H1 (cell line): ENCODE data around the gene AFAP1L2. TPM values are rescaled to one million over a fixed set of nuclear protein-coding genes. Genes with fewer than 3 reads are reported as not detected.

Experiments used
- CTCF ChIA-PET: fragments of 300-600 bp; sonication (Branson Sonifier 250); formaldehyde crosslinking; loops from one replicate; lab custom pipeline; 2021; ENCODE audit not compliant: partially characterized antibody; lab: Charles Lee
- POLR2A ChIA-PET: fragments of 300-600 bp; sonication (Branson Sonifier 250); formaldehyde crosslinking; loops from one replicate; lab custom pipeline; 2021; ENCODE audit warnings: inconsistent platforms; ENCODE audit not compliant: partially characterized antibody; lab: Charles Lee
- DNase-seq, 2 experiments: peaks; one replicate each; pipeline versions ENCODE4 v3.0.0 to v3.0.0-alpha.2; 2010 to 2022; ENCODE audit warnings: low spot score in 2 of 2, low read depth in 1 of 2, mixed read lengths in 1 of 2
- FAIRE-seq: peaks from 2 replicates; lab custom pipeline; 2011; peaks lifted over from hg19 to GRCh38; lab: Jason Lieb, UNC
- H2AFZ ChIP-seq: 2 replicates; pipeline ENCODE4 v1.8.1; 2012; ENCODE audit warnings: low read length, inconsistent platforms
- H2AK5ac ChIP-seq: 2 replicates; pipeline ENCODE4 v1.6.1; 2013; ENCODE audit warnings: low read depth, low read length
- H2BK120ac ChIP-seq: replicated peaks from 2 replicates; pipeline ENCODE3; 2013; ENCODE audit warnings: low read depth, low read length, inconsistent platforms
- H2BK12ac ChIP-seq: 2 replicates; pipeline ENCODE4 v1.6.1; 2013; ENCODE audit warnings: low read depth, low read length
- H2BK15ac ChIP-seq: 2 replicates; pipeline ENCODE4 v1.6.1; 2013; ENCODE audit warnings: low read length
- H2BK20ac ChIP-seq: 2 replicates; pipeline ENCODE4 v1.6.1; 2013; ENCODE audit warnings: low read length
- H2BK5ac ChIP-seq: 2 replicates; pipeline ENCODE4 v1.6.1; 2013; ENCODE audit warnings: low read depth, low read length
- H3K14ac ChIP-seq: 2 replicates; pipeline ENCODE4 v1.6.1; 2013; ENCODE audit warnings: inconsistent platforms; ENCODE audit not compliant: insufficient read length
- H3K18ac ChIP-seq: 2 replicates; pipeline ENCODE4 v1.6.1; 2013; ENCODE audit warnings: low read length; ENCODE audit errors: extremely low read depth
- H3K23ac ChIP-seq: 2 replicates; pipeline ENCODE4 v1.6.1; 2013; ENCODE audit warnings: inconsistent platforms; ENCODE audit not compliant: insufficient read length
- H3K23me2 ChIP-seq: 2 replicates; pipeline ENCODE4 v1.6.1; 2013; ENCODE audit warnings: low read depth, low read length
- H3K27ac ChIP-seq: 2 replicates; pipeline ENCODE4 v1.6.1; 2011; ENCODE audit warnings: low read depth, low read length, inconsistent platforms
- H3K27me3 ChIP-seq, 4 experiments: replicated peaks in 1 of 4; 1 replicate in 1 of 4; 2 replicates in 3 of 4; pipeline versions ENCODE4 v1.6.1 to v1.8.1; 2011 to 2013; ENCODE audit warnings: low read length in 3 of 4, mild to moderate bottlenecking in 3 of 4, inconsistent platforms in 2 of 4, mixed read lengths in 2 of 4, moderate library complexity in 1 of 4; ENCODE audit not compliant: control insufficient read depth in 3 of 4, insufficient read depth in 3 of 4; ENCODE audit errors: extremely low read depth in 1 of 4
- H3K36me3 ChIP-seq, 4 experiments: 2 replicates each; pipeline versions ENCODE4 v1.6.1 to v1.8.1; 2011 to 2013; ENCODE audit warnings: mild to moderate bottlenecking in 4 of 4, low read length in 3 of 4, moderate library complexity in 2 of 4, control low read depth in 1 of 4, inconsistent platforms in 1 of 4; ENCODE audit not compliant: insufficient read depth in 4 of 4, control insufficient read depth in 2 of 4
- H3K4ac ChIP-seq: replicated peaks from 2 replicates; pipeline ENCODE3; 2013; ENCODE audit warnings: low read length, low read depth, mixed read lengths, inconsistent platforms; ENCODE audit not compliant: insufficient read length
- H3K4me1 ChIP-seq, 4 experiments: replicated peaks in 1 of 4; 1 replicate in 1 of 4; 2 replicates in 3 of 4; pipeline versions ENCODE4 v1.6.1 to v1.8.1; 2011 to 2013; ENCODE audit warnings: low read length in 3 of 4, inconsistent platforms in 2 of 4, mixed read lengths in 1 of 4; ENCODE audit not compliant: insufficient read depth in 4 of 4, control insufficient read depth in 3 of 4
- H3K4me2 ChIP-seq, 2 experiments: 2 replicates each; pipeline versions ENCODE4 v1.6.1 to v1.8.1; 2011 to 2013; ENCODE audit warnings: low read depth in 2 of 2, low read length in 2 of 2, control low read depth in 1 of 2, inconsistent platforms in 1 of 2, mild to moderate bottlenecking in 1 of 2; ENCODE audit not compliant: insufficient read depth in 1 of 2
- H3K4me3 ChIP-seq, 4 experiments: fragments of 200-600, 300-600 bp in 1 of 4; sonication (generic), shearing (Covaris generic), sonication (Bioruptor Twin) in 1 of 4; 2 replicates each; pipeline versions ENCODE4 v1.5.1 to v1.8.1; 2011 to 2016; ENCODE audit warnings: low read length in 4 of 4, low read depth in 3 of 4, control low read depth in 2 of 4, inconsistent platforms in 2 of 4, mild to moderate bottlenecking in 2 of 4, mixed read lengths in 1 of 4, moderate library complexity in 1 of 4; ENCODE audit not compliant: insufficient read depth in 2 of 4; ENCODE audit errors: extremely low read depth in 1 of 4
- H3K56ac ChIP-seq: replicated peaks from 2 replicates; pipeline ENCODE3; 2013; ENCODE audit warnings: low read depth, mild to moderate bottlenecking, mixed read lengths, low read length, inconsistent platforms; ENCODE audit not compliant: insufficient read length
- H3K79me1 ChIP-seq: 2 replicates; pipeline ENCODE4 v1.6.1; 2013; ENCODE audit warnings: low read depth, low read length, control low read depth
- H3K79me2 ChIP-seq, 2 experiments: 2 replicates each; pipeline versions ENCODE4 v1.6.1 to v1.8.1; 2012 to 2013; ENCODE audit warnings: low read length in 2 of 2, mild to moderate bottlenecking in 2 of 2, inconsistent platforms in 1 of 2; ENCODE audit not compliant: insufficient read depth in 2 of 2, control insufficient read depth in 1 of 2
- H3K9ac ChIP-seq, 4 experiments: replicated peaks in 1 of 4; 1 replicate in 1 of 4; 2 replicates in 3 of 4; pipeline versions ENCODE4 v1.6.1 to v1.8.1; 2011 to 2013; ENCODE audit warnings: low read depth in 3 of 4, low read length in 3 of 4, control low read depth in 2 of 4, mild to moderate bottlenecking in 2 of 4, moderate library complexity in 2 of 4, inconsistent platforms in 1 of 4; ENCODE audit errors: extremely low read depth in 1 of 4
- H3K9me3 ChIP-seq, 2 experiments: 2 replicates each; pipeline versions ENCODE4 v1.6.1 to v1.8.1; 2012 to 2013; ENCODE audit warnings: mild to moderate bottlenecking in 2 of 2, moderate library complexity in 2 of 2, control low read depth in 1 of 2, inconsistent platforms in 1 of 2, low read depth in 1 of 2, low read length in 1 of 2, mixed read lengths in 1 of 2; ENCODE audit not compliant: insufficient read depth in 2 of 2
- H4K20me1 ChIP-seq, 2 experiments: replicated peaks in 1 of 2; 2 replicates each; pipeline versions ENCODE3 to v1.8.1; 2011 to 2013; ENCODE audit warnings: inconsistent platforms in 2 of 2, low read length in 2 of 2, mild to moderate bottlenecking in 1 of 2; ENCODE audit not compliant: insufficient read depth in 2 of 2, control insufficient read depth in 1 of 2
- H4K5ac ChIP-seq: 2 replicates; pipeline ENCODE4 v1.6.1; 2013; ENCODE audit warnings: low read length, low read depth, mixed read lengths, inconsistent platforms; ENCODE audit not compliant: insufficient read length
- H4K8ac ChIP-seq: 2 replicates; pipeline ENCODE4 v1.8.0; 2013; ENCODE audit warnings: mild to moderate bottlenecking, moderate library complexity, low read length, inconsistent platforms; ENCODE audit not compliant: insufficient read depth; ENCODE audit errors: extremely low read depth
- H4K91ac ChIP-seq: replicated peaks from 2 replicates; pipeline ENCODE3; 2013; ENCODE audit warnings: low read length, mixed read lengths, inconsistent platforms; ENCODE audit not compliant: insufficient read length
- BACH1 ChIP-seq: IDR thresholded peaks from 2 replicates; pipeline ENCODE4 v1.6.1; 2012; ENCODE audit warnings: low read length, improper control_type of control experiment
- CBX8 ChIP-seq: fragments of 300-800, 300-1000 bp; sonication (generic); IDR thresholded peaks from 2 replicates; pipeline ENCODE4 v1.7.1; 2016; ENCODE audit warnings: low read depth, low read length, borderline replicate concordance
- CHD1 ChIP-seq: IDR thresholded peaks from 2 replicates; pipeline ENCODE4 v1.6.1; 2012; ENCODE audit warnings: low read depth, low read length, improper control_type of control experiment
- EP300 ChIP-seq, 2 experiments: IDR thresholded peaks; 1 replicate in 1 of 2; 2 replicates in 1 of 2; pipeline ENCODE4 v1.6.1; 2011 to 2012; ENCODE audit warnings: low read depth in 2 of 2, low read length in 2 of 2, mild to moderate bottlenecking in 2 of 2, borderline replicate concordance in 1 of 2, inconsistent platforms in 1 of 2, moderate library complexity in 1 of 2
- KDM5A ChIP-seq: fragments of 200-600 bp; IDR thresholded peaks from 2 replicates; pipeline ENCODE4 v1.7.1; 2012; ENCODE audit warnings: mild to moderate bottlenecking, low read length, inconsistent platforms, mixed read lengths
- TAF1 ChIP-seq: IDR thresholded peaks from 2 replicates; pipeline ENCODE4 v1.6.1; 2011; ENCODE audit warnings: mild to moderate bottlenecking, low read depth, low read length
- TAF7 ChIP-seq: optimal IDR thresholded peaks from 2 replicates; pipeline ENCODE3; 2011; ENCODE audit warnings: low read depth, mild to moderate bottlenecking, inconsistent platforms, low read length, moderate library complexity, borderline replicate concordance
- TCF12 ChIP-seq: IDR thresholded peaks from 2 replicates; pipeline ENCODE4 v1.6.1; 2011; ENCODE audit warnings: low read depth, mild to moderate bottlenecking, low read length
- WGBS, 2 experiments: shearing (Covaris generic) in 1 of 2; methylation state at CpG; one replicate each; pipeline versions ENCODE4 v1.1.6 to v1.1.7; 2013 to 2015; ENCODE audit warnings: low lambda C conversion rate in 2 of 2, mixed read lengths in 2 of 2, inconsistent platforms in 1 of 2, low coverage in 1 of 2, missing lambda C conversion rate in 1 of 2; ENCODE audit not compliant: insufficient replicate concordance in 2 of 2, insufficient coverage in 1 of 2, insufficient read length in 1 of 2; ENCODE audit errors: extremely low coverage in 1 of 2, missing lambda C conversion rate in 1 of 2; 5-methylcytosine and 5-hydroxymethylcytosine counted together
- polyA plus RNA-seq, 7 experiments: library from polyadenylated mRNA; depleted of rRNA in 3 of 7; stranded (reverse) in 5 of 7; unstranded in 2 of 7; fragments of >200 nt in 5 of 7; fragments of 200-250 nt in 2 of 7; gene quantifications; 1 replicate in 5 of 7; 2 replicates in 1 of 7; 4 replicates in 1 of 7; pipeline versions ENCODE4 v1.2.1 to v1.2.3, GENCODE V29; 2011 to 2013; ENCODE audit warnings: missing spikeins in 2 of 7, mixed read lengths in 2 of 7
- total RNA-seq: library from RNA; stranded (reverse); fragmentation: NEBNext Ultra II Directional; extraction: Animal tissue kit (Norgen Biotek cat#: 25700); gene quantifications from 2 replicates; pipeline ENCODE4 v1.2.1, GENCODE V29; 2021
- TF ChIP-seq, protein P1 (sequence below): IDR thresholded peaks from 2 replicates; pipeline ENCODE4 v1.6.1; 2012; ENCODE audit warnings: inconsistent platforms

The AFAP1L2 gene
- total and polyA plus RNA-seq, 2 of the 8 experiments (the other 6 are each of a cell fraction or from before 2014, with no cell fraction given), result 3.9 to 6.4 TPM

GRCh38 chr10:114306116-114306973 is 98.0 kb downstream of the AFAP1L2 start:
- no peak overlapping the region for H3K4ac ChIP-seq
- CTCF ChIA-PET, result interaction anchor here (0.6 to 3.1 kb wide), 11 partner anchors 9 to 343 kb away, joined by 3 to 33 read pairs (median 4); no protein-coding TSS in a partner anchor
- no peak overlapping the region for H2BK20ac ChIP-seq
- H3K56ac ChIP-seq, result no peak overlapping the region
- H3K23me2 ChIP-seq, result peaks cover 4% of the 10 kb centered on the region; the same call in 1 of the 2 replicates
- no peaks in the 10 kb centered on the region for H3K36me3 ChIP-seq
- no peak overlapping the region for H3K27ac ChIP-seq
- no peak overlapping the region for H3K14ac ChIP-seq
- H3K4me1 ChIP-seq, result peaks cover 0 to 8% (median 2%) of the 10 kb centered on the region in 4 experiments; a peak in 4 of 7 replicates
- H3K9ac ChIP-seq, result no peak overlapping the region
- no peak overlapping the region for H4K91ac ChIP-seq
- H3K18ac ChIP-seq, result no peak overlapping the region
- no peaks in the 10 kb centered on the region for H4K20me1 ChIP-seq
- H2BK12ac ChIP-seq, result no peak overlapping the region
- H3K79me1 ChIP-seq, result no peaks in the 10 kb centered on the region
- no peaks in the 10 kb centered on the region for H3K27me3 ChIP-seq
- no peak overlapping the region for H3K4me2 ChIP-seq
- FAIRE-seq (no peak), DNase-seq (no peak)
- no peaks in the 10 kb centered on the region for H3K9me3 ChIP-seq
- no peak overlapping the region for H2AFZ ChIP-seq
- H4K8ac ChIP-seq, result no peak overlapping the region
- H2BK15ac ChIP-seq, result no peak overlapping the region
- H2BK120ac ChIP-seq, result no peak overlapping the region
- POLR2A ChIA-PET, result no interaction called here
- no peaks in the 10 kb centered on the region for H3K79me2 ChIP-seq
- no peak overlapping the region for H2AK5ac ChIP-seq
- H3K4me3 ChIP-seq, result no peak overlapping the region
- H3K23ac ChIP-seq, result no peak overlapping the region
- no peak overlapping the region for H4K5ac ChIP-seq
- H2BK5ac ChIP-seq, result no peak overlapping the region
- WGBS, 2 experiments, result 88% methylated on average over 5 of the region's 19 CpGs; no CpG with 5 or more reads in 1 of the 2 experiments
- TF ChIP-seq TAF1, result no peak
- no peak for TF ChIP-seq TCF12
- no peak for TF ChIP-seq CBX8
- TF ChIP-seq BACH1, result no peak
- no peak for TF ChIP-seq EP300 (IDR thresholded peaks at IDR 0.05; ENCODE audit: borderline replicate concordance in 1 of 2, low read depth in 2 of 2, low read length in 2 of 2)
- TF ChIP-seq, protein P1, sequence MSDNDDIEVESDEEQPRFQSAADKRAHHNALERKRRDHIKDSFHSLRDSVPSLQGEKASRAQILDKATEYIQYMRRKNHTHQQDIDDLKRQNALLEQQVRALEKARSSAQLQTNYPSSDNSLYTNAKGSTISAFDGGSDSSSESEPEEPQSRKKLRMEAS, result no peak
- TF ChIP-seq TAF7, result no peak
- no peak for TF ChIP-seq CHD1
- TF ChIP-seq KDM5A, result no peak
